Stimulated activated CD4-positive, alpha-beta T cell treated with anti-CD3 and anti-CD28 coated beads, Interleukin-2, amount 100 ng/mL, for 48 hours (primary cell): ENCODE data around the gene OR6A2.
"Not testable (repeated sequence)": the region's sequence is repeated elsewhere in the genome, so short reads cannot be mapped to it uniquely, and the experiment has no call there.

ENCODE experiments used
- DNase-seq, 2 donors: peaks; one replicate each; pipeline ENCODE4 v3.0.0-alpha.2; 2020

The OR6A2 gene

DNA sequence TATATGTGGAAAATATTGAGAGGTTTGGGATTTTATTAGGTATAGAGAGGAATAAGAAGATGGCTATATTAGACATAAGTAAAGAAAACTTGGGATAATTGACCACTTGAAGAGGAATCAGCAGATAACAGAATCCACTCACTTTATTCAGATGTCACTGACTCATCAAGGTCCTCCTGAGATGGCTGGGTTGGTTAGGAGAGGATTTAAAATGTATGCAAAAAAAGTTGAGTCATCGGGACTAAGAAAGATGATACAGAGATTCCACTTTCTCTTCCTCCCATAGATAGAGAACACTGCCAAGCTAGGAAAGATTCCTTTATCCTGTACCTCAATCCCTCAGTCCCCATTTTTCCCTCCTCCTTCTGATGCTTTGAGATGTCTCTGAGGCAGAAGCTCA lies at the start of gene OR6A2:
Gene OR6A2, minus strand, starts transcription at position 288 of the 400 bp plus-strand sequence. CDS start 3,981 bp downstream, outside the sequence.
- no peak for DNase-seq

DNA sequence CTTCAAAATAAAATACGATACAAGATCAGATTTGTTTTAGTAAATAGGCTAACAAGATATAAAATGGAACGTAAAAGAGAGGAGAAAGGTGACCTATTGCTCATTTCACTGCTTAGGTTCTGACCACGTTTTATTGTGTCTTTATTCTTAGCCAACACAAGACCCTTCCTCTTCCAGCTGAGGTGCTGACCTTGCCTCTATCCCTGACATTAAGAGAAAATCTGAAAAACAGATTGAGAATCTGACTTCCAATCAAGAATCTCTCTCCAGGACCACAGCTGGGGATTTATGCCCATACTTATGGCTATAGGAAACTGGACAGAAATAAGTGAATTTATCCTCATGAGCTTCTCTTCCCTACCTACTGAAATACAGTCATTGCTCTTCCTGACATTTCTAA lies 45.9 kb upstream of the OR6A2 start, which contains the start of gene OR10A5:
Gene OR10A5, plus strand, starts transcription at position 301 of the 400 bp plus-strand sequence. Its CDS starts 0 bp downstream, at position 301.
- no peak for DNase-seq

DNA sequence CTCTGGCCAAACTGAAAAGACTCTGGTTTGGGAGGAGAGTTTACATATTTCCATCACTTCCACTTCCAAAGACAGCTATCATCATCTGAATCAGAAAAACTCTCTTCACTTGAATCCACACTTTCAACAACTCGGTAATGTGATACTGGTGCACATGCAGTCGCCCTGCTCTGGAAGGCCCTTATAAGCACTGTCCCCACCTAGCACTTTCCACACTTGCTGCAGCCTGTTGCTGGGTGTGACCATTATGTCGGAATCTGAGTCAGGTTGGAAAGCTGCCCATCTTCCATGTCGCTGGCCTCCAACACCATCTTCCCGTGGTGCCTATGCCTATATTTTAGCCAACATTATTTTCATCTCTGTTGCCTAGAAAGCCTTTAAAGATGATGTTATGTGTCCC lies 44.9 kb upstream of the OR6A2 start:
- no peak for DNase-seq

DNA sequence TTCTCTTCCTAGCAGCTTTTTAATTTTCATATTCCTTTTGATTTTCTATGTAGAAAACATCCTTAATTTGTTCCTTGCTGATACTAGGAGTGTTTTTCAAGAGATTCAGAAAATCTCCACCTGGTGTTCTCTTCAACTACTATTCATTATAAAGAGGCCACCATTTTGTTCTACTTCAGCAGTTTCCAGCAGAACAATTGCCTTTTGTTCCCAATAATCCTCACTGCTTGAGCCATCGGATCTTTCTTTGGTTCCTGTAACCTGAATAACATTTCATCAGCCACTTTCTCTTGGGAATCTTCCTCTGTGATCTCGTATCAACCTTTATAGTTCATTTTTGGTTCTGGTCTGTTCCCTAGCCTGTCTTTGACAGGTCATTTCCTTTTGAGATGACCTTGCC lies 44.2 kb upstream of the OR6A2 start:
- DNase-seq, result no peak

DNA sequence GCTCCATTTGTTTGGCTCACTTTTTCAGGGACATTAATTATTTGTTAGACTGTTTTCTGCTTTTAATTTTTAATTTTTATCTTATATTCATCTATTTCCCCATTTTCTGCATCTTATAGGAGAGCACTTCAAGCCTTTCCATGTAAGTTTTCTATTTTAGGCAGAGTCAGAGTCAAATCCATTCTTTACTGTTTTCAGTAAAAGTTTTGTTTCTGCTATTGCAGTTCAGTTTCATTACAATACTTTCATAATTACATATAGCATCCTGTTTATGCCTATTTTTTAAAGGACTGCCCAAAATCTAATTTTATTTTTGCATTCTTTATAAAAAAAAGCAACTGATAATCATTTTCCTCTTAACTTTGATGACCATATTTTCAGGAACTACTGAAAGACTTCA lies 42.2 kb upstream of the OR6A2 start:
- DNase-seq, result no peak

DNA sequence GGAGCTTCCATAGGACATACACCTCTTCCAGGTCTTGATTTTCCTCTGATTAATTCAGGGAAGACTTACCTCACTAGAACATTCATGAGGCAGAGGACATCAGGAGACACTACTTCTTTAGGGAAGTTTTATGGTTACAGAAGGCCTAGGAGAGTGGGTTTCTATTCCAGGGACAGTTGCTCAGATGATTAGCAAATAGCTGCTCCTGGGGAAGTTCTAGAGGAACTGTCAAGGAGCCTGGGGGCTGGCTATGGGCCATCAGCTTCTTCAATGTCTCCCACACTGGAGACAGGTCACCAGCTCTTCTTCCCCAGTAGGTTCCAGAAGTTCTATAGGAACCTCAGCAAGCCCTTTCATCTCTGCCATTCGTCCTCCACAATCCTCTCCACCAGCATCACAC lies 34.5 kb upstream of the OR6A2 start:
- no peak for DNase-seq

DNA sequence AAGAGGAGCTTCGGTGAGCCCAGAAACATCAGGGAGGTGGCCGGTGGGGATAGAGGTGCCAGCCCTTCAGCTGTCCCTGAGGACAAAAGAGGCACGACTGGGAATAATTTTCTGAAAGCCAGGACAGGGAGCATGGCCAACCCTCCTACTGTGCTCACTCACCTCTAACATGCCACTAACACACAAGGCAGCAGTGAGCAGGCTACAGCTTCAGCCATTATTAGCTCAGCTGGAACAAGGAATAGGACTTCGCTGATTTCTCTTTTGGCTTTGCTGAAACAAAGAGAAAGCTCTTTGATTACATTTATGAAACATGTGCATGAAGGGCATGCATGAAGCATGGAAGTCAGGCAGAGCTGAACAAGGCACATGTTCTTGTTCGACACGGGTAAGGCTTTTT lies 33.9 kb upstream of the OR6A2 start:
- DNase-seq, result no peak

DNA sequence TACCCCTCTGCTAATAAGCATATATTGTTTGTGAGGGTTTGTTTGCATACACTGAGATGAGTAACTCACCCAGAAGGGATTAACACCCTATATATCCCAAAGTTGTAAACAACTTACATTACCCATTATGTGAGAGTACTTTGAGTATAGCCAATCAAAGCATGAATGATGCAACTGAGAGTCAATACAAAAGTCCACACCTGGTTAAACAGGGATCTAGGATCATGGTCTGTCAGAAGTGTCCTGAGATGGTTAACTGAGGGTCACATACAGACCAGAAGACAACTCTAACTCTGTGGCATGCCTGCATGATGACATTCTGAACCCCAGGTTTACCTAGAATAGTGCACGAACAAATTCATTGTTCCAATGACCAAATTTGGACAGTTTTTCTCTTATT lies 28.6 kb upstream of the OR6A2 start:
- DNase-seq, result no peak

DNA sequence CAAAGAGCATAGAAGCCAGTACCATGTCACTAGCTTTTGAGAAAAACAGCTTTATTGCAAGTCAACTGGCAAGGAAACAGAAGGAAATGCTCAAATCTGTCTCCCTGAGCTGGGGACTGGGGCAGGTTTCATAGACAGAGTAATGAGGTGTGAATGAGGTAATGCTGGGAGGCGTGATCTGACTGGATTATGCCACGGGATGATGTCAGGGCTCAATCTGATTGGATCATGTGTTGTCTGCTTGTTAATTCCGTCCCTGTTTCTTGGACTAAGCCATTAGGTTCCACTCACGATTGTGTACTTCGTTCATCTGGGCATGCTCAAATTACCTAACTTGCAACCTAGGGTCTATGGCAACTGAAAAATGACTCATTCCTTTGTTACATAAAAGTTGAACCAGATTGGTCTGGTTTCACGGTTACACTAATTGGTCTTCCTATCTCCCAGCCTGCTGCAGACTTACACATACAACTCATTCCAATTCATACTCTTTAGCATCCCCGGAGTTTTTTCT lies 25.8 kb upstream of the OR6A2 start:
- no peak for DNase-seq

DNA sequence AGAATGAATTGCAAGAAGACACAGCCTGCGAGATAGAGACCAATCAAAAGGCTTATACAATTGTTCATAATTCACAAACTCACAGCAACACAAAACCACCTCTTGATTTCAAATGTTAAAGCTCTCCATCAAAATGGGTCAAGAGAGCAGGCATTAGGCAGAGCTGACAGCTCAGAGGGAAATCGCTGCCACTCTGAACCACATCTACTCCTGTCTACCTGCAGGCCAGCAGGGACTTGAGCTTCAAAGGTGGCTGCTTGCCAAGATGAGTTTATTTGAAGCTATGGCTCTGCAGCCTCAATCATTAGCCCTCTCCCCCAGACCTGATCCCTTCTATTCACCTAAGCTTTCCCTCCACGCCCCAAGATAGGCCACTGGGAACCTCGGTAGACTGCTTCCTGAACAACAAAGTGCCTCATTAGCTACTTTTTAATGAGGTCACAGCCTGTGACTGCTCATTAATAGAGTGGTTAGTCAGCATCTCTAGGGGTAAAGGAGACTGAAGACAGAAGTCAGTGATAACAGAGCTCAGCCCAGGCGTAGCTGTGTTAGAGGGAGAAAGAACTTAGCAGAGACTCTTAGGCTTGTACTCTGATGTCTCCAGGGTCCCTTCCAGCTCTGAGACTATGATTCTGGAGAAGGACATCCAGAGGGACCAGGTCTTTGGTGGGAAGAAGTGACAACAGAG lies 24.8 kb upstream of the OR6A2 start:
- DNase-seq, result no peak

DNA sequence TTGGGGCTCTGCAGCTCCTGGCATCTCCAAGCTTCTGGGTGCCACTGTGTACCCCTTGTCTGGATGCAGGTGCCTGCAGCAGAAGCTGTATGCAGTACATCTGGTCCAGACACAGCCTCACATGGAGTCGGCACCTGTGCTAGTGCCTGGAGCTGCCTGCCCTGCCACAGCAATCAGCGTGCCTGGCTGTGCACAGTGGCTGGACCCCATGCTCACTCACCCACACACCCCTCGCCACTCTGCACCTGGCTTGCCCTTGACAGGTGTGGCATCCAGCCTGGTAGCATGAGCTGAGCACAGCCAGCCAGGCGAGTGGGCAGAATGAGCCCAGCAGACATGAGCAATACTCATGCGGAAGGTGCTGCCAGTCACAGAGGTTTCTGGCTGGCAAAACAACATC lies 19.5 kb upstream of the OR6A2 start:
- no peak for DNase-seq

DNA sequence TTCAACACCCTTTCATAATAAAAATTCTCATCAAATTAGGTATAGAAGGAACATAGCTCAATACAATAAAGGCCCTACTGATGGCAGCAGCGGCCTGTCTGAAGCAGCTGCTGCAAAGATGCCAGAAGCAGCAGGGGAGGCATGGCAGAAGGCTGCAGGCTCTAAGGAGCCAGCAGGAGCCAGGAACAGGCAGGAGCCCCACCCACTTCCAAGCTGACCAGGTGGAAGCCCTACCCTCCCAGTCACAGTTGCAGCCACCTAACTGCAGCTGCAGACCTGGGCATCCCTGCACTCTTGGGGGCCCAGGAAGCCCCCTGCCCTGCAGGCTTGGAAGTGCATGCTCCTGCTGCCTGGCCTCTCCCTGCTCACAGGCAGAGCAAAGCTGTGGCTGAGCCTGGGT lies 18.2 kb upstream of the OR6A2 start:
- DNase-seq, result no peak

DNA sequence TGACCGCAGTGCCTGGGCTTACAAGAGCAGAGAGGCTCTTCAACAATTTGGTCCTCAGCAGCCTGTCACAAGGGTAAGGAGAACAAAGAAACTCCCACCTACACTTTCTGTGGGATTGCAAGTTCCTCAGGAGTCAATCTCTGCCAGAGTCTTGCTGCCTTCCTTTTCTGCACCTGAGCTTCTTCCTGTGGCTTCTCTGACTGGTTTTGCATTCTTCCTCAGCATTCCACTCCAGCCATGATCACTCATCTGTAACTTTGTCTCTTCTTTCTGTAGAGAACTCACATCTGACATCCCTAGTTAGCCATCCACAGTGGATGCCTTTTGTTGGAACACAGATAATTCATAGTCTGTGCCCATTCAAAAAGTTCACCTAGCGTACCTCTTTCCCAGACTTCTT lies 14.2 kb upstream of the OR6A2 start:
- no peak for DNase-seq

DNA sequence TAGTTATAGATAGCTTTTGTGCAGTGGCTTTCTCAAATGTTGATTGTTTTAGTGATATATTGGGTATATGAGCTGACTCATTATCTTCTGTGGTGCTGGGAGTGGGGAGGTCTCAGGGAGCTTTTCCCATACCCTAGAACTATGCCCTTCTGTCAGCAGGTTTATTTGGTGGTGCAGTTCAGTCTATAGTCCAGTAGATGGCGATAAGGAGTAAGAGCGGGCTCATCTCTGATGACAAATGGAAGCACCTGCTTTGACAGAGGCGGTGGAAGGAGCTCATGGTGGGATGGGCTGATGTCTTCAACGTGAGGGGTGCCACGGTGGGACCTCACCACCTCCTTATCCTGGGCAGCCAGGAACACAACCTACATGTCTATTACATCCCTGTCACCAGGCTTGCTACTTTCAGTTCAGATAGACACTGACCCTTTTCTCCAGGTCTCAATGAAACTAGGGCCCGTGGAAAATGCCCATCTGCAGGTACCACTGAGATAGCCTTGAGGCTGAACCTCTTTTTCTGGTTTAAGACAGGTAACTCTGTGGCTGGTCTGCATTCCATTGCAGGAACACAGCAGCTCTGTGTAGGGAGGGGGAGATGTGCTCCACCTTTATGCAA lies 13.0 kb upstream of the OR6A2 start:
- DNase-seq, result peak; percentile 16 to 36

DNA sequence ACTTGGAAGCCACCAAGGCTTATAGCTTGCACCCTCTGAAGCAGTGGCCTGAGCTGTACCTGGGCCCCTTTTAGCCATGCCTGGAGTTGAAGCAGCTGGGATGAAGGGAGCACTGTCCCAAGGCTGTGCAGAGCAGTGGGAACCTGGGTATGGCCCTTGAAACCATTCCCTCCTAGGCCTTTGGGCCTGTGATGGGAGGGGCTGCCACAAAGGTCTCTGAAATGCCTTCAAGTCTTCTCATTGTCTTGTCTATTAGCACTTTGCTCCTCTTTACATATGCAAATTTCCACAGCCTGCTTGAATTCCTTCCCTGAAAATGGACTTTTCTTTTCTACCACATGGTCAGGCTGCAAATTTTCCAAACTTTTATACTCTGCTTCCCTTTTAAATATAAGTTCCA lies 1.6 kb upstream of the OR6A2 start:
- not testable (repeated sequence) for DNase-seq

DNA sequence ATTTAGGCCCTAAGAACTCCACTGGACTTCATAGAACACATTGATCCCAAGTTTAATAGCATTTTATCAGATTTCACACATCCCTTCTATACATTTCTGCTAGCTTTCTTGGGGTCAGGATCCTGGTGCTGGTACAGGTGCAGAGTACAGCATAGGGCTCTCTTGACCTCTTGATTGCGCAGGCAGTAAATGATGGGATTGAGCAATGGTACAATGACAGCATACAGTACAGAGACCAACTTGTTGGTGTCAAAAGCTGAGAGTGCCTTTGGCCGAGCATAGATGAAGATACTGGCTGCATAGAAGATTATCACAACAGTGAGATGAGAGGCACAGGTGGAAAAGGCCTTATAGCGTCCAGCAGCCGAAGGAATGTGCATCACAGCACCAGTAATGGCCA lies 4.8 kb downstream of the OR6A2 start:
- DNase-seq, result no peak

DNA sequence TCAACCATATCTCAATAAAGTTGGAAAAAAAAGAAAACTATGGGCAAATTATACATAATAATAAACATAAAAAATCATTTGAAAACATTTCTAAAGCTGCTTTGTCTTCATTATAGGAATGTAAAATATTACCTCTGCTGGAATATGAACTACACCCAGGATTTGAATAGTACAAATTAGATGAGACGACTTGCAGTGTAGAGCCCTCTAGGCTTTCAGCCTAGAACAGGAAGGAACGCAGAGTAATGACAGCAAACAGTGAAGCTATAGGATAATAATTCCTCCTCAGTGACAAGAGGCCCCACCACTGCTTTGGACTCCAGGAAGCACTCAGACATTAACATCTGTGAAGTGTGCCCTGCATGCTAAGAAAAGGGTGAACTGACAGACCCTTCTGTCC lies 8.9 kb downstream of the OR6A2 start:
- no peak for DNase-seq

DNA sequence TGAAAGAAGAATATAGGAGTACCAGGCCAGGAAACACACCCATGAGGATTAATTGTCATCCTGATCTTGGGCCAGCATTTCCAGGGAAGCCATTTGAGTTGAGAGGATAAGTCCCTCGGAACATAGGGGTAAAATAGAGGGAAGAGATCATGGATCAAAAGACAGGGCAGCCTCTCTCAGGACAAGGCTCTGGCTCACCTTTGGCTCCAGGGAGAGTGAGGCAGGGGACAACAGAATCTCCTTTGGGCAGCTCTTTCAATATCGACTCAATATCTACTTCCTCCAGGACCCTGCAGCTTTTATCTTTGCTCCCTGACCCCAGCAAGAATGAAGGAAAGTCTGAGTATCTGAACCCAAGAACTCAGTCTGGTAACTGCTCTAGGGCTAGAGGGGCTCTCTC lies 16.8 kb downstream of the OR6A2 start, which contains the start of gene OR2AG1:
Gene OR2AG1, plus strand, starts transcription at position 301 of the 400 bp plus-strand sequence. CDS start 2,018 bp downstream, outside the sequence.
- DNase-seq, result no peak

DNA sequence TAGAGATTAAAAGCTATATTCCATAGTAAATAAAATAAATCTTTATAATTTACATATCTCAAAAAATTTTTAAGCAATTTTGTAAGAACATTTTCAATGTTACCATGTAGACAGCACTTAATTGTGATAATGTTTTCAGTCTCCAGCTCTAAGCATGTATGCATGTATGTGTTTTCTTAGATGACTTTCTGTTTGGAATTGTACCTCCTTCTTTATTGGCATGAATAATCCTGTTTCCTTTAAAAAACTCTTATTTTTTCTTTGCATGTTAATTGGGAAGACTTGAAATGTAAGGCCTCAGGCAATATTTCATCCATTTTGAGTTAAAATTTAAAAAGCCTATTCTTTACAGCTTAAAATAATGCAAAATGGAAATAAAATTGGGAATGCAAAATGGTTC lies 18.7 kb downstream of the OR6A2 start:
- no peak for DNase-seq

DNA sequence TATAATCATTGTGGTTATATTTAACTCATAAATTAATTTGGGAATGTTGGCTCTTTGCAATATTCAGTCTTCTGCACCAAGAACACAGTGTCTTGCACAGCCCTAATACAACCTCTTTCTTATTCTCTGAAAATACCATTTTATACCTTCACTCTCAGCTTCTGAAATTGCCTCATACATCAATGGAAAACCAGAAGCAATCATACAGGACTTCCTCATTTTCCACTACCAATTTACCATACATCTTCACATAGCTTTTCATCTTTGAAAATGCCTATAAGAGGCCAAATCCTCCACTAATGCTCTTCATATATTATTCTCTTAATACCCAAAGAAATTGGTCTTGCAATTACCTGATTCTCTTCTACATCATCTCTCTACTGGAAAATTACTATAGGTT lies 21.0 kb downstream of the OR6A2 start:
- DNase-seq, result no peak

DNA sequence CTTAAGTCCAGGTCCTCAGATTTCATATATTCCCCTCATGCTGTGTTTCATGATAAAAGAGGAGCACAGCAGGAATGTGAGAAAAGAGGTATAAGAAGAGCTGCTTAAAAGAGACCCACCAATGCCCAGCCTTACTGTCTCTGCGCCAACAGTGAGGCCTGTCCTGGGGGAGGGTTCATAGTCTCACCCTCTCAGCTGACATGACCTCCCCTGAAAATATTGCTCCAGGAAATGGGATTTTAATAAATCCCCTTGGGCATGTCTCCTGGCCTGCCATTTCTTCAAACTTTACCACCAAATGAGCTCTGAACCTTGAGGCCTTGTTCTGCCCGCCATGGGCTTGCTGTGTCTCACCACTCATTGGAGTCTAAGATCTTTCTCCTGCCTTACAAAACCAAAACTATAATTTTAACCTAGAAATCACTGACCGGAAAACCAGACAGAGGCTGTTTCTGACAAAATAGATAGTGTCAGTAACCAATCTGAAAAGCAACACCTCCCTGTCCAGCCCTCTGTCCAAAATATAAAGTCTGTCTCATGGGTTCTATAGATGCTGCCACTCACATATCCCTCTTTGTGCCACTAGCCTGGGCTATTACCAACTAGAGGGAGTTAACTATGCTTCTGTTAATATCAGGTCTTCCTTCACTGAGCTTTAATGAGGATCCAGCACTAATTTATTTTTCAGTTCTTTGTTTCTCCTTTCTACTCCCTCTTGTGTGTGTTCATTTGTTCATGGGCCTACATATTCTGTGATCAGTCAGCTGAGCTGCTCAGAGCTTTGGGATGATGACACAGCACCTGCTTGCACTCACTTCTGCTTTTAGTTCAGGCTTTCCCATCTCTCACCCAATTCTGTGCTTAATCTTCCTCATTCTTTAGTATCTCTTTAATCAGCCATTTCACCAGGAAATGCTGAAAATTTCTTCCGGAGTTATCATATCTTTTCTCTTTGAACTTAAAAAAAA lies 27.3 kb downstream of the OR6A2 start, which contains the start of gene OR2AG2:
Gene OR2AG2, minus strand, starts transcription at position 51 of the 968 bp plus-strand sequence. CDS start 3,019 bp downstream, outside the sequence.
- no peak for DNase-seq

DNA sequence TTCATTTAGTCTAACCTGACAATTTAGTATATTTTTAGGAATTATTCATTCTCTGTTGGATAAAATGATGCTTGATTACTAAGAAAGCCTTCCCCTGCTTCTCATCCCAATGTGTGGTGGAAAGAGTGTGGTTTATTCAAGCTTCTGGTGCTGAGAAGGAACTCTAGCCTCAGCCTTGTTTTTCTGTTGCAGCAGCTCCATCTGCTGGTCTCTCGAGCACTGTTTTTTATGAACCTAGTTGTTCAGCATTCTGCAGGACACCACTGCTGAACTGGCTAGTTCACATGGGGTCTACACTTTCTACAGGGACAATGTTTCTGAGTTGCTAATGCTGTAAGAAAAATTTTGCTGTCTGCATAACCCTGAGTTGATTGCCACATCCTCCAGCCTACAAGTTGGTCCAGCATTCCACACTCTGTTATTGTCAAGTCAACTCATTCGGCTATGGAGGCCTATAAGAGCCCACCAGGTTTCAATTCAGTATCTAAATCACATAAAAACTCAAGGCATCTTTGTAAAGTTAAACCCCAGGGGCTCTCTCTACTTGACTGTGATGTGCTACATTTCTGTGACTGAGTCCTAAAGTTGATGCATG lies 42.0 kb downstream of the OR6A2 start:
- DNase-seq, result peak; percentile 32 to 54

DNA sequence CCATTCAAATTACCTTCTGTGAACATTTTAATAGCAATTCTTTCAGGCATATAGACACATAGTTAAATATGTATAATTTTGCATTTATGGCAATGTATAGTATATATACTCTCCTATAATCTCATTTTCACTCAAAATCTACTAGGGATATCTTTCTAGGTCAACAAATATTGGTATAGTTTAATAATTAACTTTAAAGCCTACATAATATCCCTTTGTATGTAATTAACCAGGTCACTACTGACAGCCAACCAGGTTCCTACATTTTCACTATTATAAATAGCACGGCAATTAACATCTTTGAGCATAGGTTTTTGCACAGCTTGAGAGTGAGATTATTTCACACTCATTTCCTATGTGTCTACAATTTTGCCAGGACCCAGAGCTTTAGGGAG lies 43.5 kb downstream of the OR6A2 start:
- DNase-seq, result no peak
